ENCODE results near the gene IREB2.
"Not testable (repeated sequence)": the region's sequence is repeated elsewhere in the genome, so short reads cannot be mapped to it uniquely, and the experiment has no call there.

Gene IREB2, protein sequence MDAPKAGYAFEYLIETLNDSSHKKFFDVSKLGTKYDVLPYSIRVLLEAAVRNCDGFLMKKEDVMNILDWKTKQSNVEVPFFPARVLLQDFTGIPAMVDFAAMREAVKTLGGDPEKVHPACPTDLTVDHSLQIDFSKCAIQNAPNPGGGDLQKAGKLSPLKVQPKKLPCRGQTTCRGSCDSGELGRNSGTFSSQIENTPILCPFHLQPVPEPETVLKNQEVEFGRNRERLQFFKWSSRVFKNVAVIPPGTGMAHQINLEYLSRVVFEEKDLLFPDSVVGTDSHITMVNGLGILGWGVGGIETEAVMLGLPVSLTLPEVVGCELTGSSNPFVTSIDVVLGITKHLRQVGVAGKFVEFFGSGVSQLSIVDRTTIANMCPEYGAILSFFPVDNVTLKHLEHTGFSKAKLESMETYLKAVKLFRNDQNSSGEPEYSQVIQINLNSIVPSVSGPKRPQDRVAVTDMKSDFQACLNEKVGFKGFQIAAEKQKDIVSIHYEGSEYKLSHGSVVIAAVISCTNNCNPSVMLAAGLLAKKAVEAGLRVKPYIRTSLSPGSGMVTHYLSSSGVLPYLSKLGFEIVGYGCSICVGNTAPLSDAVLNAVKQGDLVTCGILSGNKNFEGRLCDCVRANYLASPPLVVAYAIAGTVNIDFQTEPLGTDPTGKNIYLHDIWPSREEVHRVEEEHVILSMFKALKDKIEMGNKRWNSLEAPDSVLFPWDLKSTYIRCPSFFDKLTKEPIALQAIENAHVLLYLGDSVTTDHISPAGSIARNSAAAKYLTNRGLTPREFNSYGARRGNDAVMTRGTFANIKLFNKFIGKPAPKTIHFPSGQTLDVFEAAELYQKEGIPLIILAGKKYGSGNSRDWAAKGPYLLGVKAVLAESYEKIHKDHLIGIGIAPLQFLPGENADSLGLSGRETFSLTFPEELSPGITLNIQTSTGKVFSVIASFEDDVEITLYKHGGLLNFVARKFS

DNA sequence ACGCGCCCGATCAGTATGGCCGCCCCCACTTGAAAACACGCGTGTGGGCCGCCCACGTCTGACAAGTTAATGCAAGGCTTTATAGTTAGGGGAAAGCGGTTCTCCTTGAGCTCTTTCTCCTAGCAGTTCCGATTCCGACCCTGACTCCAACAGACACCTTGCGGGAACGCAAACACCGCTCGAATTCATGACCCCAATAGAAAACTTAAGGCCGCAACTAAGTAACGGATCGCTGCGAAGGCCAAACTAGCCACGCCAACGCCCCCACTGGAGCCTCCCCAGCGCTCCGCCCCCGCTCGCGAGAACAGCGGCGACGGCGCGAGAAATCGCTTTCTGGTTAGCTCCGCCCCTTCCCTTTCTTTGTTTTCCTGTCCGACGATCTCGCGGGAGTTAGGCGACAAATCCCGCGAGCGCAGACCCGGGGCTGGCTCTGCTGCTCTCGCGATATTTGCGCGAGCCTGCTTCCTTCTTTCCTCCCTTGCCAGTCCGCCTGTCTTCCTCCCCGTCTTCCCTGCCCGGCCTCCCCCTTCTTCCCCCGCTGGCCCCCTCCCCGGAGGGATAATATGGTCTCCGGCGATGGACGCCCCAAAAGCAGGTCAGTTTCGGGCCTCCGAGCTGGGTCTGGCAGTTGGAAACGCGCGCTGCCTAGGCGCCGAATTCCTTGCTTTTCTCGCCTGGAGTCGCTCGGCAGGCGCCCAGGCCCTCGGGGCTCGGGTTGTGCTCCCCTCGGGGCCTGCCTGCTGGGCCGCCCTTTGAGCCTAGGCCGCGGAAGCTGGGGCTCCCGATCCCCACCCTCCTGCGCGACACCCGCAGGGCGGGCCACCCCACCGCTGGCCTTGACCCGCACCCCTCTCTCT, at the start of gene IREB2:
Gene IREB2, plus strand, starts transcription at position 455 of the 857 bp plus-strand sequence. Its CDS starts 122 bp downstream, at position 577.
- peak; percentile 98 to 99 for DNase-seq

DNA sequence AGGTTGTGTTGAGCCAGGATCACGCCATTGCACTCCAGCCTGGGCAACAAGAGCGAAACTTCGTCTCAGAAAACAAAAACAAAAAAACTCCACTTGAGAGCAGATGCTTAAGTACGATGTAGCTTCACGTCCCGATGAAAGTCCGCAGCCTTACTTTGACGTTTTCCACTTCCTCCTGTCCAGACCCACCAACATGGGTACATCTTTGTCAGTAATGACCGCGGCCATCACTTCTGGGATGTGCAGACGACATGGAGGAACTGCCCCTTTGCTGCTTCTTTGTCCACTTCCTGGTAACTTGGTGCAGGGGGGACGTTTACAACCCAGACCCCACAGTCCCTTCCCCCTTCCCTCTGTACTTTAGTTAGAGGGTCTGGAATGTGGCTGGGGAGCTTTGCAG, 49.2 kb upstream of the IREB2 start:
- DNase-seq = no peak

DNA sequence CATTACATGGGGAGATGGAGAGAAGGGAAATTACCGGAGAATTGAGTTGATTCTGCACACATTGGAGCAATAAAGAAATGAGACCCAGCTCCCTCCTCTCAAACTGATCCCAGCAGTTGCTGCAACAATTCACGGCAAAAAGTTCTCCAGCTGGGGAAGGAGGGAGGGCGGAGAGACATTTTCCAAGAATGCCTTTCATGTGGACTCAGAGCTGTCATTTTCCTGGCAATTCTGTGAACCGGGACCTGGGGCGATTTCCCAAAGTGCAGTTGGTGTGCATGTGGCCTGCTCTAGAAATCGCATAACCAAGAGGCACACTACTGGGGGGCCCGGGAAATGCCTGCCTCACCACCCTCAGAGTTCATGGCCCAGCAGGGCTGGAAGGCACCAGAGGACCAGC, 48.7 kb upstream of the IREB2 start:
- no peak for DNase-seq

DNA sequence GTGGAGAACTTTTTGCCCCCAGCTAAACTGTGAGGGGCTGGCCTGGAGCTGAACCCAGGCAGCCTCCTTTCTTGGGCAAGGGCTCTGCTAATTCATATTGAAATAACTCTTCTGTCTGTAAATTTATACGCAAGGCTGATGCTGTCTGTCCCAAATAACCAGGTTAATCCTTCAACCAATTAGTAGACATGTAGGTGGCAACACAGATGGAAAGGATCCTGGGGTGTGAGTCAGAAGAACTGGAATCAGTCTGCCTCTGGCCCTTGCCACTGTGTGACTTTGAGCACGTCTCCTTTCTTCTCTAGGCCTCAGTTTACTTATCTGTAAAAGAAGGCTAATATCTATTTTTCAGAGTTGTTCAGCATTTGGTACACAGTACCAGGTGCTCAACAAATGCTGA, 48.3 kb upstream of the IREB2 start:
- DNase-seq = no peak

DNA sequence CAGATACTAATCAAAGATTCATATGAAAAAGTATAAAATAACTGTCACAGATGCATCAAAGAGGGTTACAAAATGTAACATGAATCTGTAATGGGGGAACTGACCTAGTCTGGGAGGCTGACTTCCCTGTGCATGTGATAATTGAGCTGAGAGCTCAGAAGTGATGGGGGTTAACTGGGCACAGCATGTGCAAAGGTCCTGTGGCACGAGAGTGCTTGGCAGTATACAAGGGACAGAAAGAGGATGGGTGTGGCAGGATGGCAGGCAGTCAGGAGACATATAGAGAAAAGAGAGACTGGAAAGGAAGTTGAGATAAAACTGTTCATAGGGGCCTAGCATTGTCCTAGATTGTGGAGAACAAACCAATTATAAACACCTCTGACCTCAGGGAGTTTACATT, 47.8 kb upstream of the IREB2 start:
- no peak for DNase-seq

DNA sequence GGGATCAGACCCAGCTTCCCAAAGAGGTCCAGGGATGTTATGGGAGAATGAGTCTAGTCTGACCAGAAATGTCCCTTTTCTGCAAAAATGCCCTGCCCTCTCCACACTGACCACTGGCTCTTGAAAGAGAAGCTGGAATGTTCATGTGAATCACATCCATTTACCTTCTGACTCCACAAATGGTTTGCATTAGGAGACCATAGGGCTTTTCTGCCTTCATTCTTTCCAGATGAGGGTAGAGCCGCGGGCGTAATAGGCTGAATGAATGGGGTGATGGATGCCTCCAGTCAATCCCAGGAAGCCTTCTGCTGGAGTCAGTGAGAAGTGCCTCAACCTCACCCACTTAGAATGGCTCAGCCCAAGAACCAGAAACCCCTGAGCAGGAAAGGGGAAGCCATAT, 47.2 kb upstream of the IREB2 start:
- DNase-seq = no peak

DNA sequence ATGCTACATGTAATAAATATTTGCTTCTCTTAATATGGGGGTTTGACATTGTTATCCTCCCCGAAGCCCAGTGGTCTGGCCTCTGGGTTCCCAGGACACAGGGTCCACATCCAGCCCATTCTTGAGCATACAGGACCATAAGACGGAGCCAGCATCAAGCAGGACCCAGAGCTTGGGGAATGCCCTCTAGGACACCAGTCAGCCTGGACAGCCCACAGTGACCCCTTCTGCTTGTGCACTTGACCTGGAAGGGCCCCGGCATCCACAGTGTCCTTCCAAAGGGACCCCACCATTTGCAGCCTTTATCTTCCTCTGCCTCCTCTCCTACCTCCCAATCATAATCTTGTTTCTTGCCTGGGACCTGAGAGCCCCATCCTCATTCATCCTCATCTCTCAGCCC, 46.2 kb upstream of the IREB2 start:
- DNase-seq = no peak

DNA sequence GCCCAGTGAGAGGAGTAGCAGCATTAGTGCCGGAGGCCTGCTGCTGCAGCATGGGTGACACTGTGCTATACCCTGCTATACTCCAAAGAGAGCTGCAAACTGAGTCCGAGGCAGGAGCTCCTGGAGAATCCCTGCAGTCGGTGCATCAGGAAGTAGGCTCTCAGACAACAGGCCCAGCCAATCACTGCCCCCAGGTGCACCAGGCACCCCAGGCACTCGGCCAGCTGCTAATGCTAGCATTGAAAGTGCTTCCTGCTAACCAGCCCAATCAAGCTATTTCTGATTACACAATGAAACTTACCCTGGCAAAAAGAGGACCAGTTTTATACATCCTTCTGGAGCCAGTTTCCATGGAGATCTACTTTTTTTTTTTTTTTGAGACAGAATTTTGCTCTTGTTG, 45.6 kb upstream of the IREB2 start:
- DNase-seq = no peak

DNA sequence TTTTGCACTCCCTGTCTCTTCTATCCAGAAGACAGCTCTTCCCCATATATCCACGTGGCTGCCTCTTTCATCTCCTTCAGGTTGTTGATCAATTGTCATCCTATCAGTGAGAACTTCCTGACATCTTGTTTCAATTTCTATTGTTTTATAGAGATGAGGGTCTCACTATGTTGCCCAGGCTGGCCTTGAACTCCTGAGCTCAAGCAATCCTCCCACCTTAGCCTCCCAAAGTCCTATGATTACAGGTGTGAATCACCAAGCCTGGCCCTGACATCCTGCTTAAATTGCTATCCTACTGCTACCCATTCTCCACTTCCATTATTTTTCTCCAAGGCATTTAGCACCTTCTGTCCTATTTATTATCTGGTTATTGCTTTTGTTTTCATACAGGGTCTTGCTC, 44.9 kb upstream of the IREB2 start:
- DNase-seq = no peak

DNA sequence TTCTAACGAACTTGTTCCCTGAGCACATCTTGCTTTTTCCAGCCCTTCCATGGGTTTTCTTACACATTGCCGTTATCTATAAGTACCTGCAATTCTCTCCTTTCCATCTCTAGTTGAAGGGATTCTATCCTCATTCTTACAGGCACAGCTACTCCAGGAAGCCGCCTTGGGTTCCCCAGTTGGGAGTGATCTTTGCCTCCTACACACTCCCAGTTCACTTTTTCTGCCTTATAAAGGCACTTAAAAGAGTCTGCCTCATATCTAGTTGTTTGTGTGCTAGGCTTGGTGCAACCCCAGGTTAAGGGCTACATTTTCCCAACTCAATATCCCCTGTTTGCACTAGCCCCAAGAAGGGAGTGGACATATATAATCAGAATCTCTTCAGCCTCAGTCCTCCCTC, 44.0 kb upstream of the IREB2 start:
- no peak for DNase-seq

DNA sequence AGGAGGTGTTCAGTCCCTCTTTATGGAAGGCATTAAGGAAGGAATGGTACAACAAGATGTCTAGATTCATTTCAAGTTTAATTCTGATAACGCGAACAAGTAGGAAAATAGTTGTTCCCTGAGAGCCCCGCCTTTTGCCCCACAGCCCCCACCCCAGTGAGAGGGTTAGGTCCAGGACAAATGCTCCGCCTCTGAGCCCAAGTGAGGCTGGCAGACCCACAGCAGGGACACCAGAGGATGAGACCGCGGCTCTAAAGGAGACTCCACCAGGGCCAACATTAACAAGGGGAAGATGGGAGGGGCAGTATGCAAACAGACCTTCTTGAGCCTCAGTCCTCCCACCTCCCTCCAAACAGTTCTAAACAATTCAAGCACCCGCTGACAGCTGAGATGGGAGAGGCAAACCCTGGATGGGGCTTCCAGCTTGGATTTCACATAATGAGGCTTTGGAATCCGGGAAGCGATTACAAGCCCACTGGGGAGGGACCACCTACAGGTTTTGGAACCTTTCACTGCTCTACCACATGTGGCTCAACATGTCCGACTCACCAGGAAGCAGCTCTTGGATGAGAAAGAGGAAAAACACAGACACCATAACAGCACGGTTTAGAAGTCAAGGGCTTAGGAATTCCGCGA, 42.9 kb upstream of the IREB2 start:
- DNase-seq = no peak

DNA sequence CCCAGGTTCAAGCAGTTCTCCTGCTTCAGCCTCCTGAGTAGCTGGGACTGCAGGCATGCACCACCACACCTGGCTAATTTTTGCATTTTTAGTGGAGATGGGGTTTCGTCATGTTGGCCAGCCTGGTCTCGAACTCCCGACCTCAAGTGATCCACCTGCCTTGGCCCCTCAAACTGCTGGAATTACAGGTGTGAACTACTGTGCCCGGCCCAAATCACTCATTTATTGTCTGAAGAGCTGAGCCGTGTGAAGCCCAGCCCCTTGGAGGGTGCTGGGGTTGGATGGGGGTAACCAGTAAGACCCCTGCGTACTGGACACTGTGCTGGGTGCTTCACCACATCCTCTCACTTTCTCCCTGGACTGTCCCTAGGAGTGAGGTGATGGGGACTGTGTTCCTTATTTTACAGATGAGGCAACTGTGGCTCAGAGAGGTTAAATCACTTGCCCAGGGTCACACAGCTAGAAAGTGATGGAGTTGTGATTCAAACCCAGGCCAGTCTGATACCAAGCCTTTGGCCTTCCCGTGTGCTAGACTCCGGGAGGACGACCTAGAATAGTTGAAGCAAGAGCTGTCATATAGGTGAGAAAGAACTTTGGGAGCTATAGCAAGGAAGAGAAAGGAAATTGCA, 41.7 kb upstream of the IREB2 start:
- DNase-seq = no peak

DNA sequence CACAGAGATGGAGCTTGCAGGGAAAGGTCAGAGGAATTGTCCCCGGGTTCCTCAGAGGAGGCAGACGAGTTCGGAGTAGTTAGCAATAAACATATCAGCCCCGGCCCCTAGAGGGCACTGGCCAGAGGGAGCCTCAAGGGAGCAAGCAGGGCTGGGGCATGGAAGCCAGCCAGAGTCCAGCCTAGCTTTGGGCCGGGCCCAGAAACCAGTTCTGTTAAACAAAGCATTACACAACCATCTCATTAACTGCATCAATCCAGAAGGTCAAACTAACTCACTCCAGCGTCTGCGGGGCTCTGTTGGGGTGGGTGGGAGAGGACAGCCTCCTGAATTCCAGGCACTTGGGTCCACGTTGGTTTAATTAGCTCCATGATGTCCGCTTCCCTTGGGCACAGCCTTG, 41.0 kb upstream of the IREB2 start:
- DNase-seq = no peak

DNA sequence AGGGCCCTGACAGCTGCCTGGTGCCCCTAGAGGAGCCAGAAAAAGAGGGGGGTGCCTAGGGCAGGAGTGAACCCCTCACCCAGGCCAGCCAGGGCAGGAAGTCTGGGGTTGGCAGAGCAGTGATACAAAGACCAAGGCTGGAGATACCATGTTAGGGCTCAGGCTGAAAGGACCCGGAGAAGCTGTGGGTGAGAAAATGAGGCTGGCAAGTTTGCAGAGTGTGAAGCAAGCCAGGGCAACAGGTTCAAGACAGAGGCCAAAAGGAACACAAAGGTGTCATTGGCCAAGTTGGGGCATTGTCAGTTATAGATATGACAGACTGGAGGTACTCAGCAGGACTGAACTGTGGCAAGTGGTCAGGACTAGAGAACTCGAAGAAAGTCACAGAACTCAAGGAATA, 40.6 kb upstream of the IREB2 start:
- DNase-seq = no peak

DNA sequence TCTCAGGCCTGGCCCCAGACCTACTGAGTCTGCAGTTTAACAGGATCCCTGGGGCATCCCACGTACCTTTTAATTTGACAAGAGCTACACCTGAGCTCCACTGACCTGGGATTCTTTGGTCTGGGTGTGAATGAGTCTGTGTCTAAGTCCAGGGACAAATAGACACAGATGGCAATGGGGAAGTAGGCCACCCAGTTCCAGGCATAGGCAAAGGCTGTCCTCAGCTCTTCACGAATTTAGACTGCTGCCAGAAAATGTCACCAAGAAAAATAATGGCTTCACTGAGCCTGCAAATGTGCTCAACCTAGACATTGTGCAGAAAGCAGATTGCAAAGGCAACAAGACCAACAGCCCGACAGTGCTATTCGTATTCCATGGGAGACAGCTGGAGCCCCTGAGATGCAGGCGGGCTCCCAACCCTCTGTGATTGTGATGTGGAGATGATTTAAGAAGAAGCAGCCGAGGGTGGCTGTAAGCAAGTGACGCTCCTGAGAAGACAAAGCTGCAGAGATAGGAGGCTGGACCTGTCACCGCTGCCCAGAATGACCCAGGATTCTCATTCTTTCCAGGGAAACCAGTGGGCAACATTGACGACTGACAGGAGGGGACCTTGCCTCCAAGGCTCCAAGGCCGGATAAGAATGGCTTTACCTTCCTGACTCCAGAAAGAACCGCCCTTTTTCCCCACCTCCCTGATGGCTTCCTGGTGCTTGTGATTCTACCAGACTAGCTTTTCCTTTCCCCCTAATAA, 39.8 kb upstream of the IREB2 start:
- DNase-seq = no peak

DNA sequence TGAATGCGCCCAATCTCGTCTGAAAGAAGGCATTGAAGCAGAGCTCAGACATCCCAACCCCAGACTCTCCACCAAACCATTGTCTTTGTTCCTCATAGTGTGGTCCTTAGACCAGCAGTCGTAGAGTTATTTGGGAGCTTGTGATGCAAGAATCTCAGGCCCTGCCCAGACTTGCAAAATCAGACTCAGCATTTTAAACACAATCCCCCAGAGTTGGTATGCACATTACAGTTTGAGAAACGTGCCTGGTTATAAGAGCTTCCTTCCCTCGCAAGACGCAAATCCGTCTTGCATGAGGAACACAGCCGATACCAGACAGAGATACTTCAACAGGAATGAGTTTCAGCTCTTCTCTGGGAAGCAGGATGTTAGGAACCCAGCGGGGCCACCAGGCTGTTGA, 38.9 kb upstream of the IREB2 start:
- DNase-seq = no peak

DNA sequence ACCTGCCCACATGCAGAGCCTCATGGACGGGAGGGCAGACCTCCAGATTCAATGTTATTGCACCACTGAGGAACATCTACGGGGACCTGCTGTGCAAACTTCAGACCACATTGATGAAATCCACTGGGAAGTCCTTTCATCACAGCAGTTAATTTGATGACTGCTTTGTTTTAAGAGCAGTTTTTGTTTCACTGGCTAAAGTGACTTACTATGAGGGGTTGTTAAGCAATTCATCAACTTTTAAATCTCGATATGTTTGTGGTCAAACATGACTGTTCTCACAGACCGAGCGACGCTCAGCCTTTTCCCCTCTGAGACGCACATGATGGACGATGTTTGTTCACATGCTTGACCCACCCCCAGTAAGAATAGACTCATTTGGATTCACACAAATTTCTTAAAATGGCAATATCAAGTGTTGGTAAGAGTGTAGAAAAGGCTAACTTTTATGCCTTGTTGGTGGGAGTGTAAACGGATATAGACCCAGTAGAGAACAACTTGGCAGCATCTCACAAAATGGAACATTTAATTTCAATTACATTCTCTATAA, 35.9 kb upstream of the IREB2 start:
- DNase-seq = no peak

DNA sequence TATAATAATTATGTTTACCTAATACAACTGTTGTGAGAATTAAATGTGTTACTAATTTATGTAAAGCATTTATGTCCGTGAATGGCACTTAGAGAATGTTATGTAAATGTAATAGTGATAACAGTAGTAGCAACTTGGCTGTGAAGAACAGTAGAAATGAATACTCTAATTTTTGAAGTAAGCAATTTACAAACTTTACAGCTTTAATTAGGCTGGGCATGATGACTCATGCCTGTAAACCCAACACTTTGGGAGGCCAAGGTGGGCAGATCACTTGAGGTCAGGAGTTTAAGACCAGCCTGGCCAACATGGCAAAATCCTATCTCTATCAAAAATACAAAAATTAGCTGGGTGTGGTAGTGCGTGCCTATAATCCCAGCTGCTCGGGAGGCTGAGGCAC, 33.9 kb upstream of the IREB2 start:
- no peak for DNase-seq

DNA sequence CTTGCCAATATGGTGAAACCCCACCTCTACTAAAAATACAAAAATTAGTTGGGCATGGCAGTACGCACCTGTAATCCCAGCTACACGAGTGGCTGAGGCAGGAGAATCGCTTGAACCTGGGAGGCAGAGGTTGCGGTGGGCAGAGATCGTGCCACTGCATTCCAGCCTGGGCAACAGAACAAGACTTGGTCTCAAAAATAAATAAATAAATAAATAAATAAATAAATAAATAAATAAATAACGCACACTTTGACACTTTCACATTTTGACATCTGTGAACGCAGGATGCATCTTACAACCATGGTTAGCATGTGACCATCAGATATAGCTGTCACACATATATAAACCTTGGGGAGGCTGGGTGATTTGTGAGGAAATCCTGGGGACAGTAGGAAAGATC, 33.2 kb upstream of the IREB2 start:
- not testable (repeated sequence) for DNase-seq

DNA sequence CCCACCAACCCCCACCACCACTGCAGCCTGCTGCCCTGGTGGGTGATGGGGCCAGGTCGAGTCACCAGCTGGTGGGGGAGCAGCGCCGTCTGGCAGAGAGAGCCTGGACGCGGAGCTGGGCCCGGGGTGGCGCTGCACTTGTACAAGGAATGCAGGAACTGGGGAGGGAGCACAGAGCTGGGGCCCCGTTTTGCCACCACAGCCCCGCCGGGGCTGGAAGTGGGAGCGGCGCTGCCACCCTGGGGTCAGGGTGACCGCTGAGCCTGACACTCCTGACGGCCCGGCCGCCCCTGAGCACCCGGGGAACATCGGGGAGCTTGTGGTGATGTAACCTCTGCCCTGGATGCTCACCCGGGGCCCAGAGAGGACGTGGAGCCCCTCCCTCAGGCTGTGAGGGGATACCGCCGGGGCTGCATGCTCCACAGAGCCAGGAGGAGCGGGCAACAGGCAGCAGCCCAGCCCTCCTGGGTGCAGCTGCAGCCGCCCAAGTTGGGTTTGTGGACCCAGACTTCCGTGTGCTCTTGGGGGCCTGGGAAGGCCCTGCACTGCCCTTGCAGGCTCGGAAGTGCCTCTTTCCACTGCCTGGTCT, 32.6 kb upstream of the IREB2 start:
- DNase-seq = no peak

Measured in CD4-positive, alpha-beta T cell treated with Interleukin-4 for 1 hour (primary cell).